8988T (cell line): ENCODE results near the gene CACNG3.
"Not testable (repeated sequence)": the region's sequence is repeated elsewhere in the genome, so short reads cannot be mapped to it uniquely, and the experiment has no call there.

ENCODE experiments used
- DNase-seq: peaks from one replicate; pipeline ENCODE4 v3.0.0; 2011

The CACNG3 gene

DNA sequence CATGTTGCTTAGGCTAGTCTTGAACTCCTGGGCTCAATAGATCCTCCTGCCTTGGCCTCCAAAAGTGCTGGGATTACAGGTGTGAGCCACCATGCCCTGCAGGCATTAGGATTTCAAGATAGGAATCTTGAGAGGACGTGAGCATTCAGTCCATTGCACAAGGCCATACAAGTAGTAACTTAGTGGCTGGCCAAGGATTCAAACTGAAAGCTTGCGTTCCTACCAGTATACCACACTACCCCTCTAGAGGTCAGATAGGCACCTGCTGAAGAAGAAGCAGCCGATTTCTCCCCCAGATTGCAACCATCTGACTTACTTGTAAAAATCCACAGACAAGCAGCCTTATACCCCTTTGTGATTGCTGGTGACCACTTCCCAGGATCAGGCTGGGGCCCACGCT lies 80.9 kb downstream of the CACNG3 start:
- DNase-seq = no peak

DNA sequence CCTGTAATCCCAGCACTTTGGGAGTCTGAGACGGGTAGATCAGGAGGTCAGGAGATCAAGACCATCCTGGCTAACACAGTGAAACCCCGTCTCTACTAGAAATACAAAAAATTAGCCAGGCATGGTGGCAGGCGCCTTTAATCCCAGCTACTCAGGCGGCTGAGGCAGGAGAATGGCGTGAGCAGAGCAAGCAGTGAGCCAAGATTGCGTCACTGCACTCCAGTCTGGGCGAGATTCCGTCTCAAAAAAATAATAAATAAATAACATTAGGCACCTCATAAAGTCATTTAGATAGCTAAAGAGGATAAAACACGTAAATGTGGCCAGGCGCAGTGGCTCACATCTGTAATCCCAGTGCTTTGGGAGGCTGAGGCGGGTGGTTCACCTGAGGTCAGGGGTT lies 87.7 kb downstream of the CACNG3 start:
- DNase-seq = not testable (repeated sequence)

DNA sequence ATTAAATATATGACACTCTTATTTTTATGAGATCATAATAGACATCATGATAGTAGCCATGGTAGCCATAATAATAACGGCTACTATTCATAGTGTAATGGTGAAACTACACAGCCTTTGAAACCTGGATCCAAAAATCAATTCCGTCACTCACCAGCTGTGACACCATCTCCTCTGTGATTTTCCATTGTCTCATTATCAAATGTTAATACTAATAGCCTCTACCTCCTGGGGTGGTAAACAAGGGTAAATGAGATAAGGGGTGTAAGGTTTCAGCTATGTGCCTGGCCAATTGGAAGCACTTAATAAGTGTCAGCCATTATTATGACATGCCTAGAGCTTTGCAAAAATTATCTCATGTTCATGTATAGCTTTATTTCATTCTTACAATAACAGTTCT lies 88.6 kb downstream of the CACNG3 start:
- DNase-seq = no peak

DNA sequence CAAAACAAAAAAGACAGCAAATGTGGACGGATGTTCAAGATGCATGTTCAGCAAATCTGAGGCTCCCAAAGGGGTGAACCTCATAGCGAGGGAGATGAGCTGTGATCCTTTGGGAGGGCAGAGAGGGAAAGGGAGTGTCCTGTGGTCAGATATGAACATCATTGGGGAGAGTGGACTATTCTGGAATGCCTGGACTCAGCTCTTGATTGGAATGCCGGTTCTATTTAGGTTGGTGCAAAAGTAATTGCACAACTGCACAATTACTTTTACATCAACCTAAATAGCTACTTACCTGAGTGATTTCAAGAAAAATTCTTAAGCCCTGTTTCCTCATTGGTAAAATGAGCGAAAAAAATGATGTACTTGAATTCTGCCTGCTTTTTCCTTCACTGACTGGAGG lies 89.6 kb downstream of the CACNG3 start:
- no peak for DNase-seq

DNA sequence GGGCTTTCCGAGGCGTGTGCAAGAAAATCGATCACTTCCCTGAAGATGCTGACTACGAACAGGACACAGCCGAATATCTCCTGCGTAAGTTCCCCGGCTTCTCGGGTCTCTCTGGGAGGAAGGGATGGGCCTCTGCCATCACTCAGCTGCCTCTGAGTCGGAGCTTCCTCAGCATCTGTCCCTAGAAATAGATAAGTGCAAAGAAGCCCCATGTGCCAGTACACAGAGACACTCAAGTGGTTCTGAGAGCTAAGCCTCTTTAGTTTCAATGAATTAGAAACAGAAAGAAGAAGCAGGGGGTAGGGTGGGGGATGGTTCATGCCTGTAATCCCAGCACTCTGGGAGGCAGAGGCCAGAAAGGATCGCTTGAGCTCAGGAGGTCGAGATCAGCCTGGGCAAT lies 90.6 kb downstream of the CACNG3 start:
- DNase-seq = no peak

DNA sequence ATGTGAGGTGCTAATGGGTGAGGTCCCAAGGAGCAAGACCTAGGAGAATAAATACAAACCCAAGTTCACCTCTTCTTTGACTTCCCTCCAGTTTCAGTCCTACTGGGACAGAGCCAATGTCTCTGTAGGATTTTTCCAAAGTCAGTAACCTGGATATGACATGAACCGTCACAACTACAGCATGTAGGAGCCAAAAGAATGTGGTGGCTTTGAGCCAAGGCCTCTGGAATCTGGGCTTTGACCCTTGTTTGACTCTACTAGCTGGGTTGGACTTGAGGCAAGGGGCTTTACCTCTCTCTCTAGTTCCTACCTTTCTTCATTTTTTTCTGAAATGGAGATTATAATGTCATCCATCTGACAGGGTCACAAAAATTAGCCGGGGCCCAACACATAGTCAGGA lies 91.4 kb downstream of the CACNG3 start:
- no peak for DNase-seq

DNA sequence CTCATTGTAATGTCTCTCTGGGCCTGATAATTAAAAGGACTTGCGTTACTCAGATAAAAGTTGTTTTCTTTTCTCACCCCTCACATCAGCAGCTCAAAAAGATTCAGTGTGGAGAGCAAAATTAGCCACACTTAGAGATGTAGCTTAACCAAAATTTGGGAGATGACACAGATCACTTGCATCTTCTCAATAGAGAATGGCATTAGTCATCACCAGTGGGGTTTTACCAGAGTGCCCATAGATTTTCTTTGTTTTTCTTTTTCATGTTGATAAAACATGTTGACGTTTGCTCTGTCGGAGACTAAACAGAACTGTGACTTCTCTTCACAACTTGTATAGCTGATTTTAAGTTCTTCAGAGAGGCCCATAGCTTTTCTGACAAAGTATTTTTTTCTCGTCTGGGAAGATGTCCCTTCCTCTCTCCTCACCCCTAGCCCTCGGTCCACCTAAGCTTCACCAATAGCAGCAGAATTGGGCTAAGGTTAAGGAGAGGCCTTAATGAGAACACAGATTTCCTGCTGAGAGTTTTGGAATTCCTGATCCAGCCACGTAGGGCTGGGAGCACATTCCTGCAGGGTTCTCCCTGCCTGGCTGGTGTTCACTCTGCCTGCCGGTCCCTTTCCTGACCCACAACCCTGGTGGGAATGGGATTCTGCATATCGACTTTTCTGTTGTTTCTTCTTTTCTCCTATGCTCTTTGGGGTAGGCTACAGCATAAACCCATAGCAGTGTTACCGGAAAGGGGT lies 92.6 kb downstream of the CACNG3 start:
- DNase-seq = no peak

DNA sequence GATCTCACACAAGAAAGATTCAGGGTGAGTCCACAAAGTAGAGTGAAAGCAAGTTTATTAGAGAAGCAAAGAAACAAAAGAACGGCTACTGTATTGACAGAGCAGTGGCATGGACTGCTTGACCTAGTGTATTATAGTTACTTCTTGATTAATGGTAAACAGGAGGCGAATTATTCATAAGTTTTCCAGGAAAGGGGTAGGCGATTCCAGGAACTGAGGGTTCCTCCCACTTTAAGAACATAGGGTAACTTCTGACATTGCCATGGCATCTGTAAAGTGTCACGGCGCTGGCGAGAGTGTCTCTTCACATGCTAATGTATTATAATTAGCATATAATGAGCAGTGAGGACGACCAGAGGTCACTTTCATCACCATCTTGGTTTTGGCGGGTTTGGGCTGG lies 93.2 kb downstream of the CACNG3 start:
- no peak for DNase-seq

DNA sequence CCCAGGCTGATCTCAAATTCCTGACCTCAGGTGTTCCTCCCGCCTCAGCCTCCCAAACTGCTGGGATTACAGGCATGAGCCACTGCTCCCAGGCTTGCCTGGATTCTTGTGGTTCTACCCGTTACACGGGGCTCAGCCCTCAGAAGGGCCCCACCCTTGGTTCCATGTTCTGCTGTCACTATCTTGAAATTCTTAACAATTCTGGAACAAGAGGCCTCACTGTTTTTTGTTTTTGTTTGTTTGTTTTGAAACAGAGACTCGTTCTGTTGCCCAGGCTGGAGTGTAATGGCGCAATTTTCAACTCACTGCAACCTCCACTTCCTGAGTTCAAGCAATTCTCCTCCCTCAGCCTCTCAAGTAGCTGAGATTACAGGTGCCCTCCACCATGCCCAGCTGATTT lies 96.6 kb downstream of the CACNG3 start:
- DNase-seq = no peak

DNA sequence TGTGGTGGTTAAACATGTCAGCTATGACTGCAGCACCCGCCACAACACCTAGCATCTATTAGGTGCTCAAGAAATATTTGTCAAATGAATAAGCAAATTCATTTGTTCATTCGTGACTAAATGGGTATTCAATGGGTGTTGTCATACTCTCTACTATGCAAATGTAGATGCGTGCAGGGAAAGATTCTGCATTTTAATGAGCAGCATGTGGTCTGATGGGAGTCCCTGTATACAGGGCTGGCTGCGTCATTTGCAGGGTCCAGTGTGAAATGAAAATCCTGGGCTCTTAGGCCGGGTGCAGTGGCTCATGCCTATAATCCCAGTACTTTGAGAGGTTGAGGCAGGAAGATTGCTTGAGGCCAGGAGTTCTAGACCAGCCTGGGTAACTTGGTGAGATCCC lies 97.5 kb downstream of the CACNG3 start:
- DNase-seq = no peak

DNA sequence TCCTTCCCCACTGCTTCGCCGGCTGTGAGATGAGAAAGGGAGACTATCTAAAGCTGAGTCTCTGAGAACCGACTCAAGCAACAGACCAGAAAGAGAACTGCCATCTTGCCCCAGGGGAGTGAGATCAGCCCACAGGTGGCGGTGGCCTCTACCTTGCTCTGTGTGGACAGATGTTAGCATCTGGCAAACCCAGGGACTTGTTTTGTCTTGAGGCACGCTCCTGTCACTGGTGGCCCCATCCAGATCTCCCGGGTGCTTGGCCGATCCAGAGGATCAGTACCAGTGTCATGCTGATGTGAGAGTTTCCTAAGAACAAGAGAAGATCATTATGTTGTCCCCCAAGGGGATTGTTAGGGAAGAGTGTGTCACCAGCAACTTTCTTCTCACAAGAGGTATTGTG lies 101.4 kb downstream of the CACNG3 start:
- DNase-seq = no peak

DNA sequence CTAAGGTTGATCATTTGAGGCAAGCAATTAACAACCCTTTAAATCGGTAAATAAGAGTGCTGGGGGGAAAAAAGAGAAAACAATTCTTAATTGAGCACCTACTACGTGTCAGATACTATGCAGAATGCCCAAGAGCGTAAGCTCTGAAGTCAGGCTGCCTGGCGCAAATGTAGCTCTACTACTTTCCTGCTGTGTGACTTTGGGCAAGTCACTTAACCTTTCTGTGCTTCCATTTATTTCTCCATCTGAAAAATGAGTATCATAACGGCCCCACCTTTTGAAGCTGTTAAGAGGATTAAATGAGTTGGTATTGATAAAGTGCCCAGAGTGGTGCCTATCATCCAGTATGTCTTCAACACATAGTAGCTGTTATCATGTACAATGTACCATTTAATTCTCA lies 102.0 kb downstream of the CACNG3 start:
- DNase-seq = no peak

DNA sequence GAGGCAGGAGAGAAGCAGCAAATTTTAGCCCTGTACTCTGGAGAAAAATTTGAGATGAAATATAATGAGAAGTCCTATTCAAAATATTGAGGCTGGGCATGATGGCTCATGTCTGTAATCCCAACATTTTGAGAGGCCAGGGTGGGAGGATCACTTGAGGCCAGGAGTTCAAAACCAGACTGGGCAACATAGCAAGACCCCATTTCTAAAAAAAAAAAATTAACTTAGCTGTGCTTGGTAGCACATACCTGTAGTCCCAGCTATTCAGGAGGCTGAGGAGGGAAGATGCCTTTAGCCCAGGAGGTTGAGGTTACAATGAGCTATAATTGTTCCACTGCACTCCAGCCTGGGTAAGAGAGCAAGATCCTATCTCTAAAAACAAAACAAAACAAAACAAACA lies 103.4 kb downstream of the CACNG3 start:
- DNase-seq = no peak

DNA sequence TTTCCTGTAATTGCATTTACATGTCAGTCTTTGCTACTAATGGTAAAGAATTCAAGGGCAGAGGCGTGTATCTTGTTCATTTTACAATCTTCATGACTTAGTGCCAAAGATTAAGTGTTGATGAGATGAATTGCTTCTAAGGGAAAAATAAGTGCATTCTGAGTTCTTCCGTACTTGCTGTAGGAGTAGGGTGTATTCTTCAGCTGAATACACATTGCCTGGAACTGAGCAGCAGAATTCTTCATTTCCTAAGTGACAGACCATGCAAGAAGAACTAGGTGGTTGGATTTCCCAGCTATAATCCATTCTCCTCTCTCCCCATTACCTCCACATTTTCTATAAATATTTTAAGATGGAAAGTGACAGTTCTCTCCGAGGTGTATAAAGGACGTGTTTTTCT lies 104.8 kb downstream of the CACNG3 start:
- DNase-seq = no peak

DNA sequence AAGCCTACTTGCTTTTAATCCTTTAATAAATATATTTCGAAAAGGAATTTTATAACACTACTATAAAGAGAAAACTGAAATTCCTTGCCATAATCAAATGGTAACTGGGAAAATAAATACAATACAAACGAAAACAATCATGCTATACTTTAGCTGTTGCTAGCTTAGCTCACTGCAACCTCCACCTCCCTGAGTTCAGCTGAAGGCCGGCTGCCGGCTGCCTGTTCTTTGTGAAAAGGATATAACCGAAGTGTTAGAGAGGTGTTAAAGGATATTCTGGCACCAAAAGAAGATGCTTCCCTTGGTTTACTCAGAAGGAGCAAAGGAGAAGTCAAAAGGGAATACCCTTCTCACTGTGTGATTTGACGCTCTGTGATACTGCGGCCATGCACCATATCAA lies 108.5 kb downstream of the CACNG3 start:
- DNase-seq = no peak

DNA sequence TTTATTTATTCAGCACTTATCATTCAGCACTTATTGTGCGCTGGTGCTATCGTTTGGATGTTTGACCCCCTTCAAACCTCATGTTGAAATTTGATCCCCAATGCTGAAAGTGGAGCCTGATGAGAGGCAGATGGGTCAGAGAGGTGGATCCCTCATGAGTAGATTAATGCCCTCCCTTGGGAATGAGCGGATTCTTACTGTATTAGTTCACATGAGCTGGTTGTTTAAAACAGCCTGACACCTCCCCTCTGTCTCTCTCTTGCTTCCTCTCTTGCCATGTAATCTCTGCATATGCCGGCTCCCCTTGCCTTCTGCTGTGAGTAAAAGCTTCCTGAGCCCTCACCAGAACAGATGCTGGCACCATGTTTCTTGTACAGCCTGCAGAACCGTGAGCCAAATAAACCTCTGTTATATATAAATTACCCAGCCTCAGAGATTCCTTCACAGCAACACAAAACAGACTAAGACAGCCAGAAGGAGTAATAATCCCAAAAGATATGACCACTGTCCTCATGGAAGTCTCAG lies 111.1 kb downstream of the CACNG3 start:
- no peak for DNase-seq

DNA sequence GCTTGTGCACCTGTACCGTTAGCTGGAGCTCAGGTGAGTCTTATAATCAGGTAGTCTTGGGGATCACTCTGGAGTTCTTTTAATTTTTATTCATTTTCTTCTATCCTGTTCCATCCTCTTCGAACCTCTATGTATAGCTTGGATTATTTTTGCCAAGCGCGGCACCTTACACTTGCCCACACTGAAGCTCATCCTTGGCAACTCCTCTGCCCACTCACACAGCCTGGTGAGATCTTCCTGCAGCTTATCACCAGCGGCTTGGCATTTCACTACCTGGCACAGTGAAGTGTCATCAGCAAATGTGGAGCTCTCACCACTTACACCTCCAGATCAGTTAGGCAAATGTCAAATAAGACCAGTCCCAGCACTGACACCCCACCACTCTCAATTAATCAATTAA lies 116.7 kb downstream of the CACNG3 start:
- no peak for DNase-seq

DNA sequence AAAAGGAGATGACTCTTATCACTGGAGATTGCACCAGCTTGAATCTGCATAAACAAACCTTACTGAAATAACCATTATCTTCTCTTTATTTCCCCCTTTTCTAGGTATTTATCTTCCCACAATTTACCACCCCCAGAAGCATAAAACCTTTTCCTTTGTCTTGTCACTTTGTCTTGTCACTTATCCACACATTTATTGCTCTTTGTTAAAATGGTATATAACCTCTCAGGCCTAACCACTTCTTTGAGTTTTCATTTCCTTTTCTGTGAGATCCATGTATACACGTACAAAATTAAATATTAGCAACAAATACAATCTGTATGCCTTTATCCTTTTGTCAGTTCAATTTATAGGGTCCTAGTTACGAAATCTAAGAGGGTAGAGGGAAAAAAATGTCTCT lies 122.9 kb downstream of the CACNG3 start:
- DNase-seq = no peak

DNA sequence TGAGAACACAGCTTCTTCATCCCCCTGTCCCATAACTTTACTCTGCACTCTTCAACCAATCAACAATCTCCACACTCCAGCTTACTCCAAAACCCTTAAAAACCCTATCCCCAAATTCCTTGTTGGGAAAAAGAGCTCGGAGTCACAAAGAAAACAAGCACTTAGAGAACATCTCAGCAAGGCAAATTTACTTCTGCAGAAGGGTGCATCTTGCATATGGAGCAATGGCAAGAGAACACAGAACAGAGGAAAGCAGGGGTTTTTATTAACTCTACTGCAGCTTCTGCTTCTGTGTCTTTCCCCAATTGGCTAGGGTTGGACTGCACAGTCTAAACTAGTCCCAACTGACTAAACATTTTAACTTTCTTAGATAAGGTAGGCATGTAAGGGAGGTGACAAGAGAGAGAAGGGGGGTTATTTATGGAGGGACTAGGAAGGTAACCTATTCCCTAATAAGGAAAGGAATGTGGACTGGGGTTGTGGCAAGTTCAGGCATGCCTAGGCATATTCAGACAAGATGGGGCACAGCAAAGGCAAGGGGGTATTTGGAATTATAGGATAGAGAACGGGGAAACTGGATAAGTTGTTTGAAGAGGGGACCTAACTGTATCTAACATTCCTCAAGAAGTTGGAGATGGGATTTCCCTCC lies 125.5 kb downstream of the CACNG3 start:
- no peak for DNase-seq

DNA sequence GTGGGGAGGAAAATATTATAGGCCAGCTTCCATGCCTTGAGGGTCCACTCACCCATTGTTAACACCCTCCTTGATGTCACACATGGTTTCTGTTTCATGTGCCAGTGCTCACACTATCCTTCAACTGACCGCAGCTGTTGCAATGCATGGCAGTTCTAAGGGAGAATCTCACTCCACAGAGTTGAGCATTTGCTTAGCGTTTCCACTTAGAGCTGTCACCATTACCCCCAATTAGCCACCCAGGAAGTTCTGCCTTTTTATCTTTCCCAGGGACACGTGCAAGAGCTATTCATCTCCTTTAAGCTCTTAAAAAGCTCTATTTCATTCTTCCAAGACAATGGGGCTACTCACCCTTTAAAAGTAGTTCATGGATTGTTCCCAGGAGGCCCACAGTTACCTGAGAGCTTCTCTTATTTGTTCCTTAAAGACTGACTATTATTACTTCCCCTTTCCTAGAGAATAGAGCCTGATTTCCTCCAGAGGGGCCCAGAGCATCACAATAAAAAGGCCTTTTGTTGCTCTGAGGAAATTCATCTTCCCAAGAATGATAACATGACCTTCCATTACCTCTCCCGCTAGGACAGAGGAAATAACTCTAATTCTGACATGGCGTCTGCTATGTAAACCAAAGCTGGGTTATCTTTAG lies 126.8 kb downstream of the CACNG3 start:
- DNase-seq = no peak

DNA sequence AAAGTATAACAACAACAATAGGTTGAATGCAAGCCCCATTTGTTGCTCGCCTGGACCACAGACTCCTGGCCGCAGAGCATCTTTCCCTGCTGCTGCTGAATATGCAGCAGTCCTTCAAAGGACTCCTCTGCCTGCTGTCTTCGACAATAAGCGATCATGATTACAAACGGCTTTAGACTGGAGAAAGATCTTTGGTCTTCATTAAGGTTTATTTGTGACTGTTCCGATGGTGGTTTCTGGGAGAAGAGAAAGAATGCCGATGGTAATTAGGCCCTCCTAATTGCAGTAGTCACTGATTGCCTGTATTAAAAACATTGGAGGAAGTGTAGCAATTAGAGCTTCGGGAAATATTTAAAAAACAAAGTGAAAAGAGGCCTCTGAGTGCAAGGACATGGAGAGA lies 138.2 kb downstream of the CACNG3 start:
- DNase-seq = no peak

DNA sequence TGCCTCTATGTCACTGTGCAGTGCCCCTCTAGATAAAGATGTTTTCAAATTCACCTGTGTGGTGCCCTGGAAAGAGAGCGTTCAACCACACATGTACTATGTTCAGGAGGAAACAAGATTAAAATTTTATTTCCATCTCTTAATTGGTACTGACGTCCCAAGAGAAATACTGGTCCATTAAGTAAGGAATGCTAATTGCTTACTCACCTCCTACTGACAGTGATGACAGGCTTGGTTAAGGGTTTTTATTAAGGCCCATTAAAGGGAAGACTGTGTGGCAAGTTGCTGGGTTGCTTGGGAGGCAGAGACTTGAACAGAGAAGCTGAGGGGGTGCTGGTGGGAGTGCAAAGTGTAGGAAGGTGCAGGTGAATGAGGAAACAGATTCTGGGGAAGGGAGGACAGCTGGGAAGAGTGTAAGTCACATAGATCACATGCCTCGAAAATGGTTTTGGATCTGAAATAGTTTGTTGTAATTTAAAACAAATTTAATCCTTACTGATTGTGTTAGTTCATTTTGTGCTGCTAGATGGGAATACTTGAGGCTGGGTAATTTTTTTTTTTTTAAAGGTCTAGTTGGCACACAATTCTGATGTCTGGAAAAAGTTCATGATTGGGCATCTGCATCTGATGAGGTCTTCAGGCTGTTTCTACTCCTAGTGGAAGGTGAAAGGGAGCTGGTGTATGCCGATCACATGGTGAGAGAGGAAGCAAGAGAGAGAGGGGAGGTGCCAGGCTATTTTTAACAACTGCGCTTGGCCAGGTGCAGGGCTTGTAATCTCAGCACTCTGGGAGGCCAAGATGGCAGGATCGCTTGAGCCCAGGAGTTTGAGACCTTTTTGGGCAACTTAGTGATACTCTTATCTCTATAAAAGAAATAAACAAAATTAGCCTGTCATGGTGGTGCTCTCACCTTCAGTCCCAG lies 140.5 kb downstream of the CACNG3 start:
- no peak for DNase-seq

DNA sequence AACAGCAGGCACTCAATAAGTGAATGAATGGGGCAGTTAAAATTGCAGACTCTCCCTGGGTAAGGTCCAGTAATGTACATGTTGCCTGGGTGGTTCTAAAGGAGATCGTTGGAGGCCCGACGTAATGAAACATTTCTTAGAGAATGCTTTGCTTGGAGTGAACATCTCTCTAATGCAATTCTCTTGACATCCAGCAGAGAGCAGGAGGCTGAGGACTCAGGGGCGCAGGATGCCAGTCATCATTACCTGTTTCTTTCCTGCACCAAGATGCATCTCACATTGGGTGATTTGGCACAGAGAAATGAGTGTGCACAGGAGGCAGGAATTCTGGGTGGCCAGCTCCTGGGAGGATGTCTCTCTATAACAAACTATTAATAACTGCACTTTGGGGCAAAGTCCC lies 152.9 kb downstream of the CACNG3 start:
- DNase-seq = no peak
